NT2/D1 (cell line): ENCODE results near the gene DGCR8.

ENCODE experiments used
- DNase-seq: peaks from one replicate; pipeline ENCODE4 v3.0.0-alpha.2; 2011; ENCODE audit warnings: low read depth, low spot score
- H3K27me3 ChIP-seq: 2 replicates; pipeline ENCODE4 v1.6.0; 2011; ENCODE audit warnings: mild to moderate bottlenecking; ENCODE audit not compliant: insufficient read length, insufficient read depth
- H3K36me3 ChIP-seq: 2 replicates; pipeline ENCODE4 v1.6.1; 2011; ENCODE audit warnings: mild to moderate bottlenecking, low read length, mixed read lengths; ENCODE audit not compliant: insufficient read depth, insufficient read length
- H3K4me1 ChIP-seq: 2 replicates; pipeline ENCODE4 v1.5.1; 2011; ENCODE audit not compliant: insufficient read depth, insufficient read length
- H3K4me3 ChIP-seq: 2 replicates; pipeline ENCODE4 v1.5.1; 2011; ENCODE audit warnings: low read depth; ENCODE audit not compliant: insufficient read length
- H3K9ac ChIP-seq: 2 replicates; pipeline ENCODE4 v1.6.0; 2011; ENCODE audit warnings: low read depth; ENCODE audit not compliant: insufficient read length
- H3K9me3 ChIP-seq: 2 replicates; pipeline ENCODE4 v1.5.1; 2011; ENCODE audit warnings: mild to moderate bottlenecking, low read length; ENCODE audit not compliant: insufficient read depth
- SUZ12 ChIP-seq: IDR thresholded peaks from 2 replicates; pipeline ENCODE4 v1.6.1; 2011; ENCODE audit not compliant: insufficient read length, insufficient read depth; ENCODE audit errors: extremely low read depth
- YY1 ChIP-seq: IDR thresholded peaks from 2 replicates; pipeline ENCODE4 v1.6.1; 2011; ENCODE audit not compliant: insufficient read length, insufficient read depth
- ZNF274 ChIP-seq: IDR thresholded peaks from 2 replicates; pipeline ENCODE4 v1.6.1; 2011; ENCODE audit warnings: mild to moderate bottlenecking, low read depth, low read length

DGCR8 gene

DNA sequence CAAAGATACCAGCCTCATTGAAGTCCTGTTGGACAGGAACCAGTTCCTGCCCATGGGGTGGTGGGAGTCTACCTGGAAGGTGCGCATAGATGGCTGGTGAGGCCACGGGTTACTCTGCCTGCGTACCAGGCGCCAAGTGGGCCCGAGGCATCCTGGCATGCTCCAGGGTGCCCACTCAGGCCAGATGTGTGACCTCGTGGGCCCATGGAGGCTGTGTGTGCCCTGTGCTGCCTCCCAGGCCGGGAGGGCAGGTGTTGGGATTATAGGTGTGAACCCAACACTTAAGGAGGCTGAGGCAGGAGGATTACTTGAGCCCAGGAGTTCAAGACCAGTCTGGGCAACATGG, 36.1 kb upstream of the DGCR8 start:
- Histone ChIP-seq H3K9me3 (peaks cover 2% of the 10 kb centered on the region), H3K4me3 (no peak overlapping the region), H3K36me3 (peaks cover 11% of the 10 kb centered on the region), H3K27me3 (no peaks in the 10 kb centered on the region), H3K9ac (no peak overlapping the region), H3K4me1 (no peaks in the 10 kb centered on the region)
- no peak for TF ChIP-seq YY1
- TF ChIP-seq ZNF274 = no peak
- no peak for DNase-seq

DNA sequence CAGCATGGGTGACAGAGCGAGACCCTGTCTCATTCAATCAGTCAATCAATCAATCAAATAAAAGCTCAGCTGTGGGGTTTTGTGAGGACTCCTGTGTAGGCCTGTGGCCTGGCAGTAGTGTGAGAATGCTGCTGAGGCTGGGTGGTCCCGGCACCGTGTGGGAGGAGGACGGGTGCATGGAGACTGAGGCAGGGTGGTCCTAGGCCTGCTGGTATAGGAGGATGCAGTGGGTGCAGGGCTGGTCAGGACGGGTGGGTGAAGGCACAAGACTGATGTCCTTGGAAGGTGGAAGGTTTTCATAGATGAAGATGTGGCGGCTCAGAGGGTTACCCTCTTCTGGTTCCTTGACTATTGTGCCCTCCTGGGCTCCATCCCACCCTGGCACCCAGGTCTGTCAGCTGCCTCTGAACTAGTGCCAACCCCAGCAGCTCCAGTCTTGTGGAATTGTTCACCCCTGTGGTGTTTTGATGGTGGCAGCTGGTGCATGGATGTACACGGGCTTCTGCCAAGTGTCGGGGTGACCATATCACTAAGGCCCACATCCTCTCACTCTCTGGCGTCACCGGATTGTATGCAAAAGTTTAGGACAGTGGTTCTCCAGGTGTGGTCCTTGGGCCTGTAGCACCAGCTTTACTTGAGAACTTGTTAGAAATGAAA, 35.4 kb upstream of the DGCR8 start:
- TF ChIP-seq SUZ12 (no peak), ZNF274 (no peak), YY1 (no peak)
- H3K4me3 ChIP-seq = no peak overlapping the region
- peaks cover 10% of the 10 kb centered on the region for H3K36me3 ChIP-seq
- DNase-seq = no peak
- H3K27me3 ChIP-seq = no peaks in the 10 kb centered on the region
- no peak overlapping the region for H3K9ac ChIP-seq
- H3K9me3 ChIP-seq = peaks cover 6% of the 10 kb centered on the region
- no peaks in the 10 kb centered on the region for H3K4me1 ChIP-seq

DNA sequence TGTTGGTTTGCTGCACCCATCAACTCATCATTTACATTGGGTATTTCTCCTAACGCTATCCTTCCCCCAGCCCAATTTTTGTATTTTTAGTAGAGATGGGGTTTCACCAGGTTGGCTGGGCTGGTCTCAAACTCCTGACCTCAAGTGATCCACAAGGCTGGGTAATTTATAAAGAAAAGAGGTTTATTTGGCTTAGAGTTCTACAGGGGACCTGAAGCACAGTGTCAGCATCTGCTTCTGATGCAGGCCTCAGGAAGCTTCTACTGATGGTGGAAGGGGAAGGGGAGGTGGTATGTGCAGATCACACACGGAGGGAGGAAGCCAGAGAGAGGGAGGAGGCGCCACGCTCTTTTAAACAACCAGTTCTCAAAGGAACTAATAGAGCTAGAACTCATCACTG, 33.3 kb upstream of the DGCR8 start:
- no peak overlapping the region for H3K9ac ChIP-seq
- DNase-seq = no peak
- no peaks in the 10 kb centered on the region for H3K27me3 ChIP-seq
- peaks cover 7% of the 10 kb centered on the region for H3K36me3 ChIP-seq
- peaks cover 6% of the 10 kb centered on the region for H3K9me3 ChIP-seq
- H3K4me1 ChIP-seq = no peaks in the 10 kb centered on the region
- H3K4me3 ChIP-seq = no peak overlapping the region
- TF ChIP-seq ZNF274 (no peak), YY1 (no peak), SUZ12 (no peak)

DNA sequence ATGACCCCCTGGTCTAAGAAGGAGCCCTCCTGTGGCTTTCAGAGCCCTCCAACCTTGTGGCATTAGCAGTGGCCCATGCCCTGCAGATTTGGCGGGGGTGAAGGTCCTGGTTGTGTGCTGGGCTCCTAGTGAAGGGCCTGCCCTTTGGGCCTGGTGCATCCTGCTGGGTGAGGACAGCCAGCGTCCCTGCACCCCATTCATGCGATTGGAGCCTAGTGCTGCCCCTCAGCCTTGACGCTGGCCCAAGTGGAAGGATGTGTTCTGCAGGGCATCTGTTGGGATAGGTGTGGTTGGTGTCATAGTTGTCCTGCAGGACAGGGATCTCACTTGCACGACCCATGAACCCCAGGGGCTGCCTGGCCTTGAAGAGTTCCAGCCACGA, 28.1 kb upstream of the DGCR8 start:
- DNase-seq = no peak
- H3K9me3 ChIP-seq = peaks cover 6% of the 10 kb centered on the region
- H3K4me3 ChIP-seq = no peak overlapping the region
- no peak overlapping the region for H3K9ac ChIP-seq
- no peak for TF ChIP-seq SUZ12
- no peak for TF ChIP-seq YY1
- no peak for TF ChIP-seq ZNF274
- H3K36me3 ChIP-seq = peaks cover 13% of the 10 kb centered on the region
- no peaks in the 10 kb centered on the region for H3K27me3 ChIP-seq
- no peaks in the 10 kb centered on the region for H3K4me1 ChIP-seq

DNA sequence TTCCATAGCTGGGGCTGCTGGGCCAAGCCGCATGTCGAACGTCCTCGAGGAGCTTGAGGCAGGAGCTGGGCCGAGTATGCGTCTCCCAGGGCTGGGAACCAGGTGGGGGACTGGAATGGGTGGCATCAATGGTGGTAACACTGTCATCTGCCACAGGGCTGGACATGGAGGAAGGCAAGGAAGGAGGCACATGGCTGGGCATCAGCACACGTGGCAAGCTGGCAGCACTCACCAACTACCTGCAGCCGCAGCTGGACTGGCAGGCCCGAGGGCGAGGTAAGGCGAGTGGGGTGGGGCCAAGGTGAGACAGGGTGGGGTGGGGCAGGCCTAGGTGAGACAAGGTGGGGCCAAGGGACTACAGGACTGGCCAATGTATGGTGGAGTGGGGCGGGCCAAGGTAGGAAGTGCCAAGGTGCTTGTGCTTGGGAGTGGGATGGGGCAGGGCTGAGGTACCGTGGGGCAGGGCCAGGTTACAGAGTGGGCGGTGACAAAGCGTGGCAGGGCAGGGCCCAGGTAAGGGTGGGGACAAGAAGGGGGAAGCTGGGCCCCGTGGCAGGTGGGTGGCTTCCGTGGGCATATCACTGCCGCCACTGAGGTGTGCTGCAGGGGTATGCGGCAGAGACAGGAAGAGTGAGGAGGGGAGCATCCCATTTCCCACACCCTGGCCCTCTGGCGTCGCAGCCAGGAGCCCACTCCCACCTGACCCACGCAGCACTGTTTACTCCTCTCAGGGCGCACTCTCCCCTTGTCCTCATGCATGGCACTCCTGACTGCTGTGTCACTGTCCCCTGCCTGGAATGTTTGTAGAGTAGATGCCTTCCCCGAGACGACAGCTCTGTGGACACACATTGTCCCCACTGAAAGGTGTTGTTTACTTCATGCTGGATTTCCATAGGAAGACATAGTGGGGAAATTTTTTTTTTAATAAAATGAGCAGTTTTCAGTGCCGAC, 27.5 kb upstream of the DGCR8 start:
- DNase-seq = no peak
- no peak overlapping the region for H3K9ac ChIP-seq
- no peaks in the 10 kb centered on the region for H3K4me1 ChIP-seq
- no peaks in the 10 kb centered on the region for H3K27me3 ChIP-seq
- TF ChIP-seq ZNF274 = no peak
- no peak for TF ChIP-seq SUZ12
- no peak for TF ChIP-seq YY1
- H3K4me3 ChIP-seq = no peak overlapping the region
- H3K36me3 ChIP-seq = peaks cover 13% of the 10 kb centered on the region
- peaks cover 6% of the 10 kb centered on the region for H3K9me3 ChIP-seq

DNA sequence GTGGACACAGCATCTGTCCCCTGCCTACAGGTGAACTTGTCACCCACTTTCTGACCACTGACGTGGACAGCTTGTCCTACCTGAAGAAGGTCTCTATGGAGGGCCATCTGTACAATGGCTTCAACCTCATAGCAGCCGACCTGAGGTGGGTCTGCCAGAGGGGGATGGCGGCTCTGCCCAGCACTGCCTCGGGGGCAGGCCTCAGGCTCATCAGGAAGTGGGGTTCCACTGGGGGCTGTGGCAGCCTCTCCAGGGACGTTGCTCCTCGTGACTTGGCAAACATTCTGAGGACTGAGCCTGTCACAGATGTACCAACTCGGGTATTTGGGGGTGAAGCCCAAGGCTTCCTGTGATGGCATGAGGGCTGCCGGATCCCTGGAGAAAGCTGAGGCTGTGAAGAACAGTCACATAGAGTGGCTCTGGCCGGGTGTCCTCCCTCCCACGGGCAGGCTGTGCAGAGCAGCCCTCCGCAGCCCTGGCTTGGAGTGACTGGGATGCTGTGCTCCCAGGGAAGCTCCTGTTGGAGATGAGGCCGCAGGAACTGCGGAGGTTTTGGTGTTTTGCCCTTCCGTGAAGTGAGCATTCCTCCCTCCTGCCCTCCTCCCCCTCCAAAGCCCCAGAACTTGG, 26.5 kb upstream of the DGCR8 start:
- Histone ChIP-seq H3K9ac (no peak overlapping the region), H3K36me3 (peaks cover 13% of the 10 kb centered on the region), H3K27me3 (no peaks in the 10 kb centered on the region), H3K4me3 (no peak overlapping the region), H3K4me1 (no peaks in the 10 kb centered on the region), H3K9me3 (peaks cover 6% of the 10 kb centered on the region)
- no peak for DNase-seq
- TF ChIP-seq ZNF274 (no peak), YY1 (no peak), SUZ12 (no peak)

DNA sequence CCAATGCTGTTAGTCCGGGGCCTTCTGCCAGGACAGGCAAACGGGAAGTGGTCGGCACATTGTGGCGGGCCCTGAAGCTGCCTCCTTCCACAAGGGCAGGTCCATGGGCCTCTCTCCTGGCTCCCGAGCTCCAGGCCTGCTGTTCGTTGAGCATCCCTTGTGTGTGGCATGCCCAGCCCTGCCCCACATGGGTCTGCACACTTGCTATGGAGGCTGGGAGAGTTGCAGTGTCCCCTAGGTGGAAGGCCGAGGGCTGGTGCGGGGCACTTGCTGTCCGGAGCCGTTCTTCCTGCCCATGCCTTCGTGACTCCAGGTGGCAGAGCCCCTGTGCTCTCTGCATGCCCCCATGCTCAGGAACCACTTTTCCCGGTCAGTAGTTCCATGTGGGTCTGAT, 26.0 kb upstream of the DGCR8 start:
- H3K4me3 ChIP-seq = no peak overlapping the region
- no peaks in the 10 kb centered on the region for H3K4me1 ChIP-seq
- H3K9ac ChIP-seq = no peak overlapping the region
- DNase-seq = no peak
- no peaks in the 10 kb centered on the region for H3K27me3 ChIP-seq
- peaks cover 3% of the 10 kb centered on the region for H3K9me3 ChIP-seq
- TF ChIP-seq ZNF274 (no peak), YY1 (no peak), SUZ12 (no peak)
- H3K36me3 ChIP-seq = peaks cover 13% of the 10 kb centered on the region
